CD4-positive, CD25-positive, alpha-beta regulatory T cell (primary cell): ENCODE data around the gene FOXP1. TPM values are rescaled to one million over a fixed set of nuclear protein-coding genes. Genes with fewer than 3 reads are reported as not detected.

Experiments
- ATAC-seq, 2 donors: fragments of 150-1000 bp; cut with Tn5 transposase; one replicate each; pipeline ENCODE4 v1.10.0; 2021; ENCODE audit warnings: low read depth in 2 of 2, moderate number of reproducible peaks in 2 of 2, moderate library complexity in 1 of 2
- DNase-seq, 3 donors: peaks; one replicate each; pipeline versions ENCODE4 v3.0.0 to v3.0.0-alpha.2; 2012 to 2022; ENCODE audit warnings: mixed read lengths in 1 of 3
- H3K27ac ChIP-seq: one replicate; pipeline ENCODE4 v1.7.0; 2013; ENCODE audit warnings: mild to moderate bottlenecking, low read length; ENCODE audit not compliant: insufficient read depth, poor library complexity, severe bottlenecking
- H3K27me3 ChIP-seq: one replicate; pipeline ENCODE4 v1.7.0; 2013; ENCODE audit warnings: low read length; ENCODE audit not compliant: control insufficient read depth, insufficient read depth
- H3K36me3 ChIP-seq: one replicate; pipeline ENCODE4 v1.7.0; 2013; ENCODE audit warnings: mild to moderate bottlenecking, low read length, moderate library complexity; ENCODE audit not compliant: control insufficient read depth, insufficient read depth
- H3K4me1 ChIP-seq: 2 replicates; pipeline ENCODE4 v1.7.0; 2013; ENCODE audit warnings: mild to moderate bottlenecking, low read length; ENCODE audit not compliant: insufficient read depth, control insufficient read depth, poor library complexity, severe bottlenecking
- H3K4me3 ChIP-seq: one replicate; pipeline ENCODE4 v1.7.0; 2013; ENCODE audit warnings: low read depth, mild to moderate bottlenecking, low read length, moderate library complexity
- H3K9me3 ChIP-seq, 2 experiments: 1 replicate in 1 of 2; 2 replicates in 1 of 2; pipeline ENCODE4 v1.7.0; 2013; ENCODE audit warnings: low read length in 2 of 2, mild to moderate bottlenecking in 1 of 2, moderate library complexity in 1 of 2; ENCODE audit not compliant: control insufficient read depth in 2 of 2
- H3K27ac Mint-ChIP-seq, 3 donors: one replicate each; pipeline ENCODE4 v1.8.0; 2020 to 2022; ENCODE audit warnings: mild to moderate bottlenecking in 3 of 3, mixed read lengths in 3 of 3, moderate library complexity in 2 of 3
- H3K27me3 Mint-ChIP-seq: one replicate; pipeline ENCODE4 v1.8.0; 2022; ENCODE audit warnings: mild to moderate bottlenecking, mixed read lengths
- H3K36me3 Mint-ChIP-seq: one replicate; pipeline ENCODE4 v1.8.0; 2020; ENCODE audit warnings: mixed read lengths
- H3K4me1 Mint-ChIP-seq, 4 donors: one replicate each; pipeline ENCODE4 v1.8.0; 2020 to 2022; ENCODE audit warnings: mixed read lengths in 4 of 4, mild to moderate bottlenecking in 1 of 4
- H3K4me3 Mint-ChIP-seq, 4 donors: one replicate each; pipeline ENCODE4 v1.8.0; 2020 to 2022; ENCODE audit warnings: mild to moderate bottlenecking in 4 of 4, mixed read lengths in 4 of 4, moderate library complexity in 3 of 4
- H3K9me3 Mint-ChIP-seq, 7 donors: one replicate each; pipeline ENCODE4 v1.8.0; 2020 to 2022; ENCODE audit warnings: mixed read lengths in 7 of 7, mild to moderate bottlenecking in 3 of 7, moderate library complexity in 2 of 7
- polyA plus RNA-seq, 4 donors: library from polyadenylated mRNA; unstranded; fragments of 300-500 nt; fragmentation: Illumina TruSeq; gene quantifications; one replicate each; pipeline ENCODE4 v1.2.3, GENCODE V29; 2021
- total RNA-seq: library from RNA; stranded (reverse); gene quantifications from one replicate; pipeline ENCODE4 v1.2.3, GENCODE V29; 2022

FOXP1 gene
- total and polyA plus RNA-seq, 5 donors from 2014 or later, result 301 to 599 (median 346) TPM

DNA sequence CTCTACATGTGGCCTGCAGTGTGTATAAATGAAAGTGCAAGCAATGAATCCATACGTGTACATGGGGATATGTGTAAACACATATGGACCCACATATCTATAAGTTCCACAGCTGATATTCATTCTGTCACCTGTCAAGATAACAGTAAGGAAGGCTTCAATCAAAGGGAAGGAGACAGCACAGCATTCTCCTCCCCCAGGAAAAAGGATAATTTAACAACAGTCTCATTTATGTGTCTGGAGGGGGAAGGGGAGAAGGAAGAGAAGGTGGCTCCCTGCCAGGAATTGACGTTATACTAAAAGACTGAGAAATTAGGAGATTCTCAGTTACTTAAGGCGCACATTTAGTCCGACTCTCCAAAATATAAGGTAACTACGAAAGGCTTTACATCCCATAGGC lies 345.9 kb downstream of the FOXP1 start:
- peaks cover 3% of the 10 kb centered on the region for H3K4me1 ChIP-seq
- Mint-ChIP-seq H3K36me3 (peaks cover 38% of the 10 kb centered on the region), H3K27ac (peak overlapping the region in 1 of 3 donors; percentile 80), H3K4me3 (no peak overlapping the region), H3K4me1 (peaks cover 32 to 72% (median 38%) of the 10 kb centered on the region in 4 donors), H3K9me3 (no peaks in the 10 kb centered on the region), H3K27me3 (no peaks in the 10 kb centered on the region)
- no peaks in the 10 kb centered on the region for H3K27me3 ChIP-seq
- ATAC-seq (no peak), DNase-seq (no peak)
- H3K4me3 ChIP-seq, result no peak overlapping the region
- H3K27ac ChIP-seq, result no peak overlapping the region
- H3K9me3 ChIP-seq, result no peaks in the 10 kb centered on the region
- H3K36me3 ChIP-seq, result peaks cover 27% of the 10 kb centered on the region

GRCh38 chr3:71235846-71236245 lies 347.7 kb downstream of the FOXP1 start:
- peaks cover 35% of the 10 kb centered on the region for H3K36me3 Mint-ChIP-seq
- Histone ChIP-seq H3K9me3 (no peaks in the 10 kb centered on the region), H3K27me3 (no peaks in the 10 kb centered on the region), H3K27ac (no peak overlapping the region), H3K36me3 (peaks cover 22% of the 10 kb centered on the region), H3K4me3 (no peak overlapping the region), H3K4me1 (peaks cover 5% of the 10 kb centered on the region)
- ATAC-seq, result no peak
- no peak for DNase-seq
- H3K4me3 Mint-ChIP-seq, result no peak overlapping the region
- no peaks in the 10 kb centered on the region for H3K27me3 Mint-ChIP-seq
- peak overlapping the region in 1 of 3 donors; percentile 60 for H3K27ac Mint-ChIP-seq
- peaks cover 34 to 75% (median 42%) of the 10 kb centered on the region in 4 donors for H3K4me1 Mint-ChIP-seq
- H3K9me3 Mint-ChIP-seq, result no peaks in the 10 kb centered on the region

GRCh38 chr3:71232895-71233294 lies 350.6 kb downstream of the FOXP1 start:
- Mint-ChIP-seq H3K27ac (peak overlapping the region in 2 of 3 donors; percentile 63 to 94), H3K36me3 (peaks cover 25% of the 10 kb centered on the region), H3K9me3 (no peaks in the 10 kb centered on the region), H3K4me3 (peak overlapping the region in 1 of 4 donors; percentile 22), H3K27me3 (no peaks in the 10 kb centered on the region), H3K4me1 (peaks cover 36 to 82% (median 42%) of the 10 kb centered on the region in 4 donors)
- peaks cover 22% of the 10 kb centered on the region for H3K4me1 ChIP-seq
- H3K4me3 ChIP-seq, result no peak overlapping the region
- no peak overlapping the region for H3K27ac ChIP-seq
- ATAC-seq, result no peak
- H3K36me3 ChIP-seq, result peaks cover 30% of the 10 kb centered on the region
- DNase-seq, result no peak
- no peaks in the 10 kb centered on the region for H3K27me3 ChIP-seq
- H3K9me3 ChIP-seq, result no peaks in the 10 kb centered on the region

- H3K27me3 ChIP-seq, result no peaks in the 10 kb centered on the region
- peaks cover 20% of the 10 kb centered on the region for H3K36me3 Mint-ChIP-seq
- H3K4me1 Mint-ChIP-seq, result peaks cover 34 to 82% (median 42%) of the 10 kb centered on the region in 4 donors
- H3K9me3 ChIP-seq, result no peaks in the 10 kb centered on the region
- H3K27ac Mint-ChIP-seq, result peak overlapping the region in 2 of 3 donors; percentile 17 to 94
- peak overlapping the region in 3 of 4 donors; percentile 1 to 38 (median 22) for H3K4me3 Mint-ChIP-seq
- no peak for DNase-seq
- H3K27me3 Mint-ChIP-seq, result no peaks in the 10 kb centered on the region
- H3K4me3 ChIP-seq, result no peak overlapping the region
- peaks cover 28% of the 10 kb centered on the region for H3K4me1 ChIP-seq
- peaks cover 27% of the 10 kb centered on the region for H3K36me3 ChIP-seq
- ATAC-seq, result no peak
- H3K9me3 Mint-ChIP-seq, result no peaks in the 10 kb centered on the region
- no peak overlapping the region for H3K27ac ChIP-seq
These were observed 351.3 kb downstream of the FOXP1 start for GRCh38 chr3:71232175-71232679.

- Histone ChIP-seq H3K27me3 (no peaks in the 10 kb centered on the region), H3K4me3 (no peak overlapping the region), H3K27ac (no peak overlapping the region), H3K9me3 (no peaks in the 10 kb centered on the region), H3K36me3 (peaks cover 26% of the 10 kb centered on the region), H3K4me1 (peaks cover 34% of the 10 kb centered on the region)
- ATAC-seq (no peak), DNase-seq (no peak)
- Mint-ChIP-seq H3K9me3 (no peaks in the 10 kb centered on the region), H3K4me3 (peak overlapping the region in 3 of 4 donors; percentile 1 to 28 (median 22)), H3K4me1 (peaks cover 37 to 86% (median 46%) of the 10 kb centered on the region in 4 donors), H3K36me3 (peaks cover 20% of the 10 kb centered on the region), H3K27ac (peak overlapping the region; percentile 17 to 94 (median 55)), H3K27me3 (no peaks in the 10 kb centered on the region)
These were observed 351.8 kb downstream of the FOXP1 start for GRCh38 chr3:71231680-71232079.

DNA sequence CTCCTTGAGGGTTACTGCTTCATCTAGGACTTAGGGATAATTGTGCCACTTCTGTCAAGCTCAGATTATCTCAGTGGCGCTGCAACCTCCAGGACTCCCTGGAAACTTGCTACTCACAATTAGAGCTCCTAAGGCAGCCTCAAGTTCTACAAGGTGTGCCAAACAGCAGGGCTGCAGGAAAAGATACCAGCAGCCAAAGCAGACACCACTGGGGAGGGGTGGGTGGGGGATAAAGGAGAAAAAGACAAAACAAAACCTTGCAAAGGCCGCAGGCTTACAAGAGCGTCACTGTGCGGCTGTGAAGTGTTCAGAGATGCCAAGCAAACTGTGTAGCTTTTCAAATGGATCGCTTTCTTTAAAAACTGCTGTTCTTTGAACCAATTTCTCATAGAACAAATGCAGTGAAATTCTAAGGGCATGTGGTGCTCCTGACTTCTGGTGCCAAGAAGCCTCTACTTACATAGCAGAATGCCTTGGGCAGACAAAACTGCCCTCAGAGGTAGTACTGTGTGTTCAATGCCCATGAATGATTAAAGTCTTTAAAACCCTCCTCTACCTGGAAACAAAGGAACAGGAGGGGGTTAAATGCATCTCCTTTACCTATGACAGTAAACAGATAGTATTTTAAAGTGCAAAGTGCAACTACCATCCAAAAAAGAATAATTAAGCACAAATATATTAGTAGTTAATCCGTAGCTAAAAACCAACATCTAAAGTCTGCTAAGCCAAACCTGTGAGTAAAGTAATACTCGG lies 353.4 kb downstream of the FOXP1 start:
- peaks cover 43% of the 10 kb centered on the region for H3K4me1 ChIP-seq
- Mint-ChIP-seq H3K36me3 (peaks cover 14% of the 10 kb centered on the region), H3K4me3 (peak overlapping the region in 1 of 4 donors; percentile 21), H3K27me3 (no peaks in the 10 kb centered on the region), H3K4me1 (peaks cover 32 to 92% (median 57%) of the 10 kb centered on the region in 4 donors), H3K9me3 (no peaks in the 10 kb centered on the region), H3K27ac (peak overlapping the region in 2 of 3 donors; percentile 55)
- H3K36me3 ChIP-seq, result peaks cover 20% of the 10 kb centered on the region
- no peaks in the 10 kb centered on the region for H3K9me3 ChIP-seq
- peak in 1 of 3 donors; percentile 33 for DNase-seq
- no peak overlapping the region for H3K4me3 ChIP-seq
- no peak overlapping the region for H3K27ac ChIP-seq
- ATAC-seq, result no peak
- no peaks in the 10 kb centered on the region for H3K27me3 ChIP-seq

- H3K27ac Mint-ChIP-seq, result peak overlapping the region in 2 of 3 donors; percentile 81 to 94
- Histone ChIP-seq H3K36me3 (peaks cover 13% of the 10 kb centered on the region), H3K27ac (peak overlapping the region; percentile 77), H3K4me3 (peak overlapping the region; percentile 37), H3K9me3 (no peaks in the 10 kb centered on the region), H3K4me1 (peaks cover 40% of the 10 kb centered on the region), H3K27me3 (no peaks in the 10 kb centered on the region)
- no peaks in the 10 kb centered on the region for H3K27me3 Mint-ChIP-seq
- H3K4me1 Mint-ChIP-seq, result peaks cover 25 to 90% (median 58%) of the 10 kb centered on the region in 4 donors
- H3K9me3 Mint-ChIP-seq, result no peaks in the 10 kb centered on the region
- DNase-seq (no peak), ATAC-seq (no peak)
- peak overlapping the region; percentile 24 to 66 (median 32) for H3K4me3 Mint-ChIP-seq
- peaks cover 17% of the 10 kb centered on the region for H3K36me3 Mint-ChIP-seq
These were observed 355.2 kb downstream of the FOXP1 start for GRCh38 chr3:71228156-71228866.
